B cell (primary cell): ENCODE results near the gene B9D2. TPM values are rescaled to one million over a fixed set of nuclear protein-coding genes. Genes with fewer than 3 reads are reported as not detected.

Experiments used
- ATAC-seq: fragments of 200-7000 bp; cut with Tn5 transposase; one replicate; pipeline ENCODE4 v1.10.0; 2021; ENCODE audit warnings: low read depth, mild to moderate bottlenecking, moderate number of reproducible peaks, moderate library complexity
- CTCF ChIA-PET: fragments of 350-600 bp; sonication (Branson Sonifier 250); formaldehyde crosslinking; loops from one replicate; lab custom pipeline; 2021; ENCODE audit warnings: antibody characterized with exemption, inconsistent platforms; lab: Charles Lee
- POLR2A ChIA-PET: fragments of 350-600 bp; sonication (Branson Sonifier 250); formaldehyde crosslinking; loops from one replicate; lab custom pipeline; 2021; ENCODE audit warnings: antibody characterized with exemption; lab: Charles Lee
- DNase-seq: peaks from one replicate; pipeline ENCODE4 v3.0.0; 2013
- H2AFZ ChIP-seq: 2 replicates; pipeline ENCODE4 v1.6.1; 2012; ENCODE audit warnings: mild to moderate bottlenecking, low read depth, low read length; ENCODE audit not compliant: insufficient read depth, poor library complexity, severe bottlenecking
- H3K27ac ChIP-seq, 2 donors: 1 replicate in 1 of 2; 2 replicates in 1 of 2; pipeline ENCODE4 v1.5.1; 2012 to 2013; ENCODE audit warnings: low read length in 2 of 2, mild to moderate bottlenecking in 2 of 2, moderate library complexity in 1 of 2
- H3K27me3 ChIP-seq, 4 experiments: fragments of 200-600 bp in 1 of 4; sonication (generic) in 1 of 4; replicated peaks in 1 of 4; 1 replicate in 2 of 4; 2 replicates in 2 of 4; pipeline versions ENCODE4 v1.6.1 to v1.7.0; 2013 to 2016; ENCODE audit warnings: low read length in 3 of 4, mild to moderate bottlenecking in 2 of 4, mixed read lengths in 1 of 4, moderate library complexity in 1 of 4; ENCODE audit not compliant: insufficient read depth in 4 of 4, control insufficient read depth in 3 of 4; ENCODE audit errors: control extremely low read depth in 1 of 4
- H3K36me3 ChIP-seq, 2 experiments: replicated peaks in 1 of 2; 1 replicate in 1 of 2; 2 replicates in 1 of 2; pipeline versions ENCODE4 v1.6.1 to v1.7.1; 2013; ENCODE audit warnings: low read length in 1 of 2; ENCODE audit not compliant: insufficient read depth in 2 of 2, control insufficient read depth in 1 of 2; ENCODE audit errors: control extremely low read depth in 1 of 2, extremely low read depth in 1 of 2
- H3K4me1 ChIP-seq, 2 donors: fragments of 200-600 bp in 1 of 2; sonication (generic) in 1 of 2; 1 replicate in 1 of 2; 2 replicates in 1 of 2; pipeline versions ENCODE4 v1.5.1 to v1.6.1; 2013 to 2017; ENCODE audit warnings: low read length in 2 of 2; ENCODE audit not compliant: control insufficient read depth in 2 of 2, insufficient read depth in 2 of 2
- H3K4me2 ChIP-seq: replicated peaks from 2 replicates; pipeline ENCODE3; 2012; ENCODE audit warnings: mild to moderate bottlenecking, low read depth, low read length; ENCODE audit not compliant: poor library complexity, severe bottlenecking
- H3K4me3 ChIP-seq, 5 experiments: fragments of 200-600 bp in 1 of 5; sonication (generic) in 1 of 5; 1 replicate in 3 of 5; 2 replicates in 2 of 5; pipeline versions ENCODE4 v1.5.1 to v1.7.0; 2011 to 2016; ENCODE audit warnings: low read length in 4 of 5, mild to moderate bottlenecking in 4 of 5, low read depth in 2 of 5, control low read depth in 1 of 5, moderate library complexity in 1 of 5; ENCODE audit not compliant: insufficient read depth in 1 of 5; ENCODE audit errors: control extremely low read depth in 1 of 5, extremely low read depth in 1 of 5
- H3K79me2 ChIP-seq: fragments of 200-600 bp; sonication (generic); one replicate; pipeline ENCODE4 v1.6.0; 2016; ENCODE audit warnings: low read length; ENCODE audit not compliant: control insufficient read depth, insufficient read depth
- H3K9ac ChIP-seq: fragments of 200-600 bp; sonication (generic); 2 replicates; pipeline ENCODE4 v1.6.1; 2017; ENCODE audit warnings: mild to moderate bottlenecking, low read length, moderate library complexity
- H3K9me3 ChIP-seq, 3 donors: one replicate each; pipeline versions ENCODE4 v1.6.1 to v1.7.1; 2013; ENCODE audit warnings: low read length in 2 of 3; ENCODE audit not compliant: control insufficient read depth in 2 of 3, insufficient read depth in 1 of 3; ENCODE audit errors: control extremely low read depth in 1 of 3
- H4K20me1 ChIP-seq: 2 replicates; pipeline ENCODE4 v1.6.0; 2012; ENCODE audit warnings: mild to moderate bottlenecking, low read length; ENCODE audit not compliant: insufficient read depth, control insufficient read depth, poor library complexity, severe bottlenecking
- H3K27ac Mint-ChIP-seq: one replicate; pipeline ENCODE4 v1.8.0; 2021; ENCODE audit warnings: mixed read lengths
- H3K27me3 Mint-ChIP-seq: one replicate; pipeline ENCODE4 v1.8.0; 2021; ENCODE audit warnings: mixed read lengths
- H3K4me1 Mint-ChIP-seq: one replicate; pipeline ENCODE4 v1.8.0; 2021; ENCODE audit warnings: mixed read lengths
- H3K4me3 Mint-ChIP-seq: one replicate; pipeline ENCODE4 v1.8.0; 2021; ENCODE audit warnings: mixed read lengths
- H3K9me3 Mint-ChIP-seq: one replicate; pipeline ENCODE4 v1.8.0; 2022; ENCODE audit warnings: mixed read lengths; ENCODE audit not compliant: insufficient read depth
- EZH2 ChIP-seq: IDR thresholded peaks from 2 replicates; pipeline ENCODE4 v1.6.1; 2012; ENCODE audit warnings: borderline replicate concordance, low read depth, mild to moderate bottlenecking, moderate library complexity, low read length; ENCODE audit not compliant: insufficient read depth, poor library complexity, severe bottlenecking
- WGBS: methylation state at CpG from one replicate; pipeline ENCODE4 v1.1.5; 2013; ENCODE audit warnings: missing lambda C conversion rate; ENCODE audit not compliant: insufficient coverage; 5-methylcytosine and 5-hydroxymethylcytosine counted together
- intact Hi-C: fragments of 100-400 bp; cut with micrococcal nuclease; formaldehyde crosslinking; loops from one replicate; pipeline ENCODE4 v1.10.0; 2022
- polyA plus RNA-seq: library from polyadenylated mRNA; depleted of rRNA; stranded (reverse); fragments of >200 nt; gene quantifications from 2 replicates; pipeline ENCODE4 v1.2.3, GENCODE V29; 2012
- total RNA-seq, 2 donors: library from RNA; stranded (reverse); fragments of 120-200 nt in 1 of 2; gene quantifications; 1 replicate in 1 of 2; 2 replicates in 1 of 2; pipeline versions ENCODE4 v1.2.3 to v1.2.4, GENCODE V29; 2013 to 2022
- TF ChIP-seq, protein P1 (sequence below): fragments of 200-600 bp; IDR thresholded peaks from one replicate; pipeline ENCODE4 v1.8.0; 2022; ENCODE audit warnings: antibody characterized with exemption, mild to moderate bottlenecking

B9D2 gene
- total and polyA plus RNA-seq, 2 donors (not counting 1 experiment from before 2014, with no cell fraction given): 9.9 to 17.5 TPM

DNA sequence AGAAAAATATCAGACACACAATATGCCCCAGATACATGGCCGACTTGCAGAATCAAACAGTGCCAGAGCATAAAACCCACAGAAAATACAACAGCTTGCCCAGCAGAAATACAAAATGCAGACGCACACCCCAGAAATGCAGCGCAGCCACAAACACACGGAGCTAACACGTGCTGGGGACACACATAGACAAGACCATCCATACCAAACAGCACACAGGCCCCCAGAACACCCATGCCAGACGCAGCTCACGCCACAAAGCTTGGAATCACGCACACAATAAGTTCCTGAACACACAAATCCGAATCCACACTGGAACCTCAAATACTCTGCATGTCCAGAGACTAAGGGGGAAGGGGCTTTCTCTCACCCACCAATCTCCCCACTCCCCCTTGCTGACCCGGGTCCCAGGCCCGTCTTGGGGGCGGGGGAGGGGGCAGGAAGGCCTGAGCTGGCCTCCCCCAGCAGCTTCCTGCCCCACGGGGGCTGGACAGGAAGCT is 36.8 kb downstream of the B9D2 start:
- no peaks in the 10 kb centered on the region for H3K27me3 Mint-ChIP-seq
- CTCF ChIA-PET: interaction anchor here (0.6 to 9.7 kb wide), 12 partner anchors 15 to 243 kb away, joined by 3 to 130 read pairs (median 4); partner anchors contain the start of genes B9D2, CCDC97, HNRNPUL1 and TGFB1
- H3K36me3 ChIP-seq: peaks cover 0 to 47% of the 10 kb centered on the region in 2 experiments
- no peaks in the 10 kb centered on the region for H3K9me3 ChIP-seq
- DNase-seq (no peak), ATAC-seq (no peak)
- H3K4me1 ChIP-seq: peaks cover 59 to 85% of the 10 kb centered on the region in 2 donors
- H3K4me3 Mint-ChIP-seq: peak overlapping the region; percentile 92
- intact Hi-C loops: loop anchor here (1.0 to 10.0 kb wide), 4 partner anchors 24 to 238 kb away; partner anchors contain the start of genes BCKDHA and EXOSC5
- no peak for TF ChIP-seq EZH2
- TF ChIP-seq, protein P1, sequence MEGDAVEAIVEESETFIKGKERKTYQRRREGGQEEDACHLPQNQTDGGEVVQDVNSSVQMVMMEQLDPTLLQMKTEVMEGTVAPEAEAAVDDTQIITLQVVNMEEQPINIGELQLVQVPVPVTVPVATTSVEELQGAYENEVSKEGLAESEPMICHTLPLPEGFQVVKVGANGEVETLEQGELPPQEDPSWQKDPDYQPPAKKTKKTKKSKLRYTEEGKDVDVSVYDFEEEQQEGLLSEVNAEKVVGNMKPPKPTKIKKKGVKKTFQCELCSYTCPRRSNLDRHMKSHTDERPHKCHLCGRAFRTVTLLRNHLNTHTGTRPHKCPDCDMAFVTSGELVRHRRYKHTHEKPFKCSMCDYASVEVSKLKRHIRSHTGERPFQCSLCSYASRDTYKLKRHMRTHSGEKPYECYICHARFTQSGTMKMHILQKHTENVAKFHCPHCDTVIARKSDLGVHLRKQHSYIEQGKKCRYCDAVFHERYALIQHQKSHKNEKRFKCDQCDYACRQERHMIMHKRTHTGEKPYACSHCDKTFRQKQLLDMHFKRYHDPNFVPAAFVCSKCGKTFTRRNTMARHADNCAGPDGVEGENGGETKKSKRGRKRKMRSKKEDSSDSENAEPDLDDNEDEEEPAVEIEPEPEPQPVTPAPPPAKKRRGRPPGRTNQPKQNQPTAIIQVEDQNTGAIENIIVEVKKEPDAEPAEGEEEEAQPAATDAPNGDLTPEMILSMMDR: no peak
- peaks cover 71% of the 10 kb centered on the region for H3K4me1 Mint-ChIP-seq
- H3K4me3 ChIP-seq: peak overlapping the region; percentile 22 to 72 (median 52)
- no peaks in the 10 kb centered on the region for H3K27me3 ChIP-seq
- H3K9me3 Mint-ChIP-seq: no peaks in the 10 kb centered on the region
- peak overlapping the region; percentile 92 for H3K4me2 ChIP-seq
- peaks cover 11% of the 10 kb centered on the region for H4K20me1 ChIP-seq
- POLR2A ChIA-PET: interaction anchor here (1.3 to 5.3 kb wide), 8 partner anchors 9 to 63 kb away, joined by 3 to 69 read pairs (median 11); partner anchors contain the start of genes B9D2, CCDC97, HNRNPUL1 and TGFB1
- H3K9ac ChIP-seq: peak overlapping the region; percentile 58
- no peak overlapping the region for H2AFZ ChIP-seq
- WGBS: 7% methylated on average over 10 of the region's 13 CpGs
- H3K27ac ChIP-seq: peak overlapping the region; percentile 76 to 97
- peaks cover 7% of the 10 kb centered on the region for H3K79me2 ChIP-seq
- H3K27ac Mint-ChIP-seq: peak overlapping the region; percentile 99
